GM12878 (cell line): ENCODE data around the gene TSSK2. TPM values are rescaled to one million over a fixed set of nuclear protein-coding genes. Genes with fewer than 3 reads are reported as not detected.

Experiments used
- ATAC-seq: fragments of 200-7000 bp; cut with Tn5 transposase; 3 replicates; pipeline ENCODE4 v1.9.1; 2020; ENCODE audit warnings: mild to moderate bottlenecking, moderate library complexity
- BruUV-seq: library from RNA; stranded (reverse); fragments of 400-500 nt; replicated peaks from 2 replicates; lab custom pipeline; 2021; lab: Mats Ljungman, UMichigan
- CTCF ChIA-PET: fragments of 300-600 bp; sonication (Branson Sonifier 250); formaldehyde crosslinking; extraction: SDS; loops from one replicate; lab custom pipeline; 2021; ENCODE audit warnings: inconsistent platforms; lab: Yijun Ruan, JAX
- POLR2A ChIA-PET: fragments of 350-600 bp; formaldehyde crosslinking; extraction: SDS; loops from one replicate; lab custom pipeline; 2021; ENCODE audit warnings: inconsistent platforms; lab: Charles Lee
- RAD21 ChIA-PET: fragments of 300-600 bp; sonication (Branson Sonifier 250); formaldehyde crosslinking; loops from one replicate; lab custom pipeline; 2023; ENCODE audit warnings: antibody characterized with exemption; ENCODE audit not compliant: unreplicated experiment; lab: Charles Lee
- SMC1A ChIA-PET: fragments of 300-600 bp; sonication (Branson Sonifier 250); formaldehyde crosslinking; loops from one replicate; lab custom pipeline; 2023; ENCODE audit not compliant: unreplicated experiment, uncharacterized antibody; lab: Charles Lee
- DNase-seq: peaks from one replicate; pipeline ENCODE4 v3.0.0-alpha.2; 2011; ENCODE audit warnings: low read depth, low spot score
- FAIRE-seq: peaks from 3 replicates; lab custom pipeline; 2011; peaks lifted over from hg19 to GRCh38; lab: Jason Lieb, UNC
- H2AFZ ChIP-seq: 2 replicates; pipeline ENCODE4 v1.6.0; 2011; ENCODE audit warnings: low read depth, low read length, control low read depth; ENCODE audit not compliant: control insufficient read depth
- H3K27ac ChIP-seq: 2 replicates; pipeline ENCODE4 v1.5.1; 2011; ENCODE audit warnings: control low read depth; ENCODE audit not compliant: control insufficient read depth, insufficient read depth
- H3K27me3 ChIP-seq, 2 experiments: replicated peaks in 1 of 2; 2 replicates each; pipeline versions ENCODE4 v1.6.0 to v1.6.1; 2011; ENCODE audit warnings: low read length in 1 of 2; ENCODE audit not compliant: control insufficient read depth in 2 of 2, insufficient read depth in 2 of 2
- H3K36me3 ChIP-seq, 2 experiments: 2 replicates each; pipeline ENCODE4 v1.5.1; 2011; ENCODE audit warnings: low read length in 1 of 2; ENCODE audit not compliant: control insufficient read depth in 2 of 2, insufficient read depth in 2 of 2
- H3K4me1 ChIP-seq: 2 replicates; pipeline ENCODE4 v1.6.1; 2011; ENCODE audit warnings: mild to moderate bottlenecking, low read length, moderate library complexity, mixed read lengths; ENCODE audit not compliant: control insufficient read depth, insufficient read depth
- H3K4me2 ChIP-seq: 2 replicates; pipeline ENCODE4 v1.6.0; 2011; ENCODE audit warnings: control low read depth; ENCODE audit not compliant: control insufficient read depth, insufficient read depth
- H3K4me3 ChIP-seq: fragments of 200-600 bp; sonication (generic); 2 replicates; pipeline ENCODE4 v1.5.1; 2016
- H3K79me2 ChIP-seq: 2 replicates; pipeline ENCODE4 v1.6.0; 2011; ENCODE audit warnings: low read length; ENCODE audit not compliant: control insufficient read depth, insufficient read depth
- H3K9ac ChIP-seq: 2 replicates; pipeline ENCODE4 v1.8.0; 2011; ENCODE audit warnings: low read length, control low read depth, mixed read lengths; ENCODE audit not compliant: control insufficient read depth, insufficient read depth
- H3K9me3 ChIP-seq: replicated peaks from 3 replicates; pipeline ENCODE4 v1.5.1; 2011; ENCODE audit warnings: mild to moderate bottlenecking, low read length; ENCODE audit not compliant: control insufficient read depth, insufficient read depth
- H4K20me1 ChIP-seq: 2 replicates; pipeline ENCODE4 v1.6.0; 2011; ENCODE audit not compliant: control insufficient read depth, insufficient read depth
- ETV6 ChIP-seq, 2 experiments: fragments of 450-650 bp in 1 of 2; IDR thresholded peaks in 1 of 2; conservative IDR thresholded peaks in 1 of 2; 2 replicates each; pipeline ENCODE4 v1.6.1; 2014; ENCODE audit warnings: antibody characterized with exemption in 1 of 2, borderline replicate concordance in 1 of 2, low read depth in 1 of 2, mild to moderate bottlenecking in 1 of 2, moderate library complexity in 1 of 2
- IKZF2 ChIP-seq, 2 experiments: fragments of 450-650 bp; IDR thresholded peaks; 2 replicates each; pipeline ENCODE4 v1.6.1; 2017; ENCODE audit warnings: mild to moderate bottlenecking in 2 of 2, moderate library complexity in 2 of 2
- KLF5 ChIP-seq: fragments of 450-650 bp; IDR thresholded peaks from 2 replicates; pipeline ENCODE4 v1.6.1; 2014; ENCODE audit warnings: mild to moderate bottlenecking; ENCODE audit not compliant: partially characterized antibody
- MEF2B ChIP-seq: fragments of 450-650 bp; IDR thresholded peaks from 2 replicates; pipeline ENCODE4 v1.6.1; 2018; ENCODE audit warnings: mild to moderate bottlenecking, moderate library complexity; ENCODE audit not compliant: partially characterized antibody, poor library complexity, severe bottlenecking
- NBN ChIP-seq: fragments of 450-650 bp; IDR thresholded peaks from 2 replicates; pipeline ENCODE4 v1.6.1; 2016
- NRF1 ChIP-seq: conservative IDR thresholded peaks from 2 replicates; pipeline ENCODE4 v1.6.1; 2011; ENCODE audit warnings: mild to moderate bottlenecking, low read depth, low read length, improper control_type of control experiment
- POLR2AphosphoS2 ChIP-seq: IDR thresholded peaks from 2 replicates; pipeline ENCODE4 v1.6.1; 2011; ENCODE audit warnings: low read depth, mild to moderate bottlenecking, low read length, improper control_type of control experiment, moderate library complexity
- STAT3 ChIP-seq: IDR thresholded peaks from 2 replicates; pipeline ENCODE4 v1.6.1; 2011; ENCODE audit warnings: low read depth, low read length, improper control_type of control experiment
- WGBS: methylation state at CpG from one replicate; pipeline ENCODE4 v1.1.6; 2016; ENCODE audit warnings: low lambda C conversion rate; ENCODE audit not compliant: insufficient replicate concordance, insufficient coverage; ENCODE audit errors: missing lambda C conversion rate; 5-methylcytosine and 5-hydroxymethylcytosine counted together
- in situ Hi-C: fragments of 300-500 bp; cut with MboI; formaldehyde crosslinking; loops from 9 replicates; pipeline ENCODE4 v1.14.3; 2018; ENCODE audit warnings: mixed read lengths
- intact Hi-C: fragments of 100-400 bp; cut with micrococcal nuclease; formaldehyde crosslinking; loops from one replicate; pipeline ENCODE4 v1.14.2; 2022; ENCODE audit not compliant: unreplicated experiment
- polyA plus RNA-seq, 11 experiments: library from polyadenylated mRNA; depleted of rRNA in 4 of 11; unstranded in 6 of 11; stranded (reverse) in 5 of 11; fragments of >200 nt; fragmentation: Nextera tagmentation in 4 of 11; fragmentation: Illumina TruSeq in 1 of 11; extraction: Ambion mirVana in 4 of 11; extraction: Trizol in 1 of 11; gene quantifications; 1 replicate in 1 of 11; 2 replicates in 10 of 11; pipeline versions ENCODE4 v1.2.1 to v1.2.3, GENCODE V29; 2011 to 2016; ENCODE audit warnings: inconsistent platforms in 2 of 11, missing spikeins in 2 of 11, low read depth in 1 of 11
- total RNA-seq, 4 experiments: library from RNA; depleted of rRNA in 3 of 4; stranded (reverse); fragments of >200 nt in 3 of 4; fragmentation: Illumina TruSeq in 1 of 4; extraction: Trizol in 1 of 4; gene quantifications; 2 replicates each; pipeline versions ENCODE4 v1.2.1 to v1.2.3, GENCODE V29; 2013 to 2021
- TF ChIP-seq, protein P1 (sequence below): IDR thresholded peaks from 2 replicates; pipeline ENCODE4 v1.6.1; 2012; ENCODE audit warnings: low read length, inconsistent platforms
- TF ChIP-seq, protein P2 (sequence below): IDR thresholded peaks from 2 replicates; pipeline ENCODE4 v1.6.1; 2011; ENCODE audit warnings: borderline replicate concordance, low read depth, mild to moderate bottlenecking, moderate library complexity, mixed read lengths, low read length; ENCODE audit not compliant: insufficient read depth; ENCODE audit errors: extremely low read length

Gene TSSK2
- total and polyA plus RNA-seq, 10 of the 15 experiments (the other 5 are each of a cell fraction or from before 2014, with no cell fraction given) = 0.03 to 0.17 TPM; not detected in 8

DNA sequence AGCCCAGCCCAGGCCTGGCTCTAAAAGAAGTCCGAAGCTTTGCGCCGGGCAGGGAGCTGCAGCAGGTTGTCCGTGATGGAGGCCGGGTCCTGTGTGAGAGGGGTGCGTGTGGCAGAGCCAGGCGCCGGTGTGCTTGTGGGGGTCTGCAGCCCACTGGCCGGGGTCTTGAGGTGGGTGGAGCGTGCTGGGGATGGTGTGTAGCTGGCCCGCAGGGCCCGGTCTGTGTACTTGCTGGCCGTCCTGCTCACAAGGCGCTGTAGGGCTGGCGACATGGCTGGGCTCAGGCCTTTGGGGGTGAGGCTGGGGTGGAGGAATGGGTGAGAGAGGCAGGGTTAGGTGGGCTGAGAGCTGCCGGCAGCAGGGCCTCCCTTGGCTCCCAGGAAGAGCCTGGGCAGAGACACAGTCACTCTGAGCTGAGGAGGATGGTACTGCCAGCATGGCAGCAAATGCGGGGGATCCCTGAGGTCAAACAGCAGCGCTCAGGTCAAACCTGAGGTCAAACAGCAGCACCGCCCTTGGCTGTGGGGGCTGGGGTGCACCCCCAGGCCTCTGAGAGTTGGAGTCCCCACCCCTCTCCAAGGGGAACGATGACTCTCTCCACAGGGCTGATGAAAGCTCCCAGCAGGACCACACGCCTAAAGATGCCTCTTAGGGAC is 3.2 kb downstream of the TSSK2 start:
- Histone ChIP-seq H3K27me3 (no peaks in the 10 kb centered on the region), H3K4me2 (no peak overlapping the region), H3K27ac (no peak overlapping the region), H3K4me1 (no peaks in the 10 kb centered on the region), H3K9ac (no peak overlapping the region), H2AFZ (no peak overlapping the region), H3K36me3 (peaks cover 5 to 14% of the 10 kb centered on the region in 2 experiments), H3K4me3 (no peak overlapping the region), H3K9me3 (no peaks in the 10 kb centered on the region), H4K20me1 (no peaks in the 10 kb centered on the region), H3K79me2 (no peaks in the 10 kb centered on the region)
- BruUV-seq = no TSS peak
- SMC1A ChIA-PET = no interaction called here
- ATAC-seq = no peak
- CTCF ChIA-PET = interaction anchor here (2.3 kb wide), 1 partner anchor 11 kb away, joined by 6 read pairs; the partner anchor contains the start of gene ESS2
- 95% methylated on average over 21 of the region's 21 CpGs for WGBS
- no peak for FAIRE-seq
- intact Hi-C loops (no loop called here), in situ Hi-C loops (no loop called here)
- RAD21 ChIA-PET = no interaction called here
- POLR2A ChIA-PET = no interaction called here
- no peak for DNase-seq
- TF ChIP-seq, protein P1, sequence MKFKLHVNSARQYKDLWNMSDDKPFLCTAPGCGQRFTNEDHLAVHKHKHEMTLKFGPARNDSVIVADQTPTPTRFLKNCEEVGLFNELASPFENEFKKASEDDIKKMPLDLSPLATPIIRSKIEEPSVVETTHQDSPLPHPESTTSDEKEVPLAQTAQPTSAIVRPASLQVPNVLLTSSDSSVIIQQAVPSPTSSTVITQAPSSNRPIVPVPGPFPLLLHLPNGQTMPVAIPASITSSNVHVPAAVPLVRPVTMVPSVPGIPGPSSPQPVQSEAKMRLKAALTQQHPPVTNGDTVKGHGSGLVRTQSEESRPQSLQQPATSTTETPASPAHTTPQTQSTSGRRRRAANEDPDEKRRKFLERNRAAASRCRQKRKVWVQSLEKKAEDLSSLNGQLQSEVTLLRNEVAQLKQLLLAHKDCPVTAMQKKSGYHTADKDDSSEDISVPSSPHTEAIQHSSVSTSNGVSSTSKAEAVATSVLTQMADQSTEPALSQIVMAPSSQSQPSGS = no peak
- TF ChIP-seq NBN (no peak), POLR2AphosphoS2 (no peak), NRF1 (no peak), IKZF2 (IDR thresholded peaks at IDR 0.05) (no peak), MEF2B (no peak), STAT3 (no peak), ETV6 (conservative IDR thresholded peaks at IDR 0.05 in 1 of 2, IDR thresholded peaks at IDR 0.05 in 1 of 2; ENCODE audit: borderline replicate concordance in 1 of 2, low read depth in 1 of 2) (no peak), KLF5 (no peak)
- TF ChIP-seq, protein P2, sequence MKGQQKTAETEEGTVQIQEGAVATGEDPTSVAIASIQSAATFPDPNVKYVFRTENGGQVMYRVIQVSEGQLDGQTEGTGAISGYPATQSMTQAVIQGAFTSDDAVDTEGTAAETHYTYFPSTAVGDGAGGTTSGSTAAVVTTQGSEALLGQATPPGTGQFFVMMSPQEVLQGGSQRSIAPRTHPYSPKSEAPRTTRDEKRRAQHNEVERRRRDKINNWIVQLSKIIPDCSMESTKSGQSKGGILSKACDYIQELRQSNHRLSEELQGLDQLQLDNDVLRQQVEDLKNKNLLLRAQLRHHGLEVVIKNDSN = no peak
